SK-N-SH treated with all-trans-retinoic acid at 6 μM for 48 hours (cell line): ENCODE data around the gene SMPD3.

Source experiments
- ARNTL ChIP-seq: fragments of 450-650 bp; formaldehyde crosslinking; IDR thresholded peaks from 2 replicates; pipeline ENCODE4 v1.5.0; 2020; ENCODE audit warnings: low read depth, mild to moderate bottlenecking, moderate library complexity, borderline replicate concordance
- CSDC2 ChIP-seq: fragments of 250-450 bp; sonication (Bioruptor Pico); IDR thresholded peaks from 2 replicates; pipeline ENCODE4 v1.5.0; 2020; ENCODE audit warnings: mild to moderate bottlenecking, moderate library complexity
- ESRRG ChIP-seq: fragments of 250-450 bp; sonication (Bioruptor Pico); IDR thresholded peaks from 2 replicates; pipeline ENCODE4 v1.6.1; 2021; ENCODE audit warnings: mild to moderate bottlenecking
- GLIS3 ChIP-seq: fragments of 250-450 bp; sonication (Bioruptor Pico); IDR thresholded peaks from 2 replicates; pipeline ENCODE4 v1.5.0; 2020; ENCODE audit warnings: mild to moderate bottlenecking, moderate library complexity
- OSR1 ChIP-seq: fragments of 250-450 bp; sonication (Bioruptor Pico); IDR thresholded peaks from 2 replicates; pipeline ENCODE4 v1.8.0; 2022; ENCODE audit warnings: moderate library complexity, mild to moderate bottlenecking, inconsistent platforms
- RARB ChIP-seq: fragments of 250-450 bp; sonication (Bioruptor Pico); IDR thresholded peaks from 2 replicates; pipeline ENCODE4 v1.8.0; 2021; ENCODE audit warnings: mild to moderate bottlenecking, moderate library complexity
- TOX ChIP-seq: fragments of 250-450 bp; sonication (Bioruptor Pico); IDR thresholded peaks from 2 replicates; pipeline ENCODE4 v1.8.0; 2021; ENCODE audit warnings: mild to moderate bottlenecking, moderate library complexity, borderline replicate concordance
- ZC3H10 ChIP-seq: fragments of 250-450 bp; sonication (Bioruptor Pico); IDR thresholded peaks from 2 replicates; pipeline ENCODE4 v1.5.1; 2021; ENCODE audit warnings: mild to moderate bottlenecking, moderate library complexity
- ZNF565 ChIP-seq: fragments of 450-650 bp; formaldehyde crosslinking; conservative IDR thresholded peaks from 2 replicates; pipeline ENCODE4 v1.5.0; 2020; ENCODE audit warnings: low read depth, mild to moderate bottlenecking, moderate library complexity
- ZNF8 ChIP-seq: fragments of 450-650 bp; formaldehyde crosslinking; IDR thresholded peaks from 2 replicates; pipeline ENCODE4 v1.5.0; 2020; ENCODE audit warnings: mild to moderate bottlenecking, moderate library complexity
- TF ChIP-seq, protein P1 (sequence below): fragments of 250-450 bp; sonication (Bioruptor Pico); IDR thresholded peaks from 2 replicates; pipeline ENCODE4 v1.8.0; 2020; ENCODE audit warnings: mild to moderate bottlenecking, moderate library complexity, borderline replicate concordance

DNA sequence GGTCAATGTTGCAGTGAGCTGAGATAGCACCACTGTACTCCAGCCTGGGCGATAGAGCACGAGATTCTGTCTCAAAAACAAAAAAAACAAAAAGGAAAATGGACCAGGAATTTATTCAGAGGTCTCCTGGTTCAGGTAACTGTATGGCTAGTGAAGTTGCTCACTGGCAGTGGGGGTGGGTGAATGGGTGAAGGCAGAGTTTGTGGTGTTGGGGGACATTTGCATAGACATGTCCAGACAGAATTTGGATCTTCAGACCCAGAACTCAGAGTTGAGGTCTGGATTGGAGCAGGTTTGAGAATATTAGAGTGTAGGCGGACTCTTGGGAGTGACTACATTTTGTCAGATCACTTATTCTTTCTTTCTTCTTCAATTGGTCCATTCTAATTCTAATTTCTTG is 55.0 kb downstream of the SMPD3 start:
- TF ChIP-seq GLIS3 = no peak
- TF ChIP-seq OSR1 (CRISPR knock-in tag) = no peak
- no peak for TF ChIP-seq ARNTL
- no peak for TF ChIP-seq TOX (CRISPR knock-in tag)
- no peak for TF ChIP-seq ESRRG (CRISPR knock-in tag)
- TF ChIP-seq ZNF565 (CRISPR knock-in tag) = no peak
- no peak for TF ChIP-seq ZC3H10 (CRISPR knock-in tag)
- TF ChIP-seq, protein P1, sequence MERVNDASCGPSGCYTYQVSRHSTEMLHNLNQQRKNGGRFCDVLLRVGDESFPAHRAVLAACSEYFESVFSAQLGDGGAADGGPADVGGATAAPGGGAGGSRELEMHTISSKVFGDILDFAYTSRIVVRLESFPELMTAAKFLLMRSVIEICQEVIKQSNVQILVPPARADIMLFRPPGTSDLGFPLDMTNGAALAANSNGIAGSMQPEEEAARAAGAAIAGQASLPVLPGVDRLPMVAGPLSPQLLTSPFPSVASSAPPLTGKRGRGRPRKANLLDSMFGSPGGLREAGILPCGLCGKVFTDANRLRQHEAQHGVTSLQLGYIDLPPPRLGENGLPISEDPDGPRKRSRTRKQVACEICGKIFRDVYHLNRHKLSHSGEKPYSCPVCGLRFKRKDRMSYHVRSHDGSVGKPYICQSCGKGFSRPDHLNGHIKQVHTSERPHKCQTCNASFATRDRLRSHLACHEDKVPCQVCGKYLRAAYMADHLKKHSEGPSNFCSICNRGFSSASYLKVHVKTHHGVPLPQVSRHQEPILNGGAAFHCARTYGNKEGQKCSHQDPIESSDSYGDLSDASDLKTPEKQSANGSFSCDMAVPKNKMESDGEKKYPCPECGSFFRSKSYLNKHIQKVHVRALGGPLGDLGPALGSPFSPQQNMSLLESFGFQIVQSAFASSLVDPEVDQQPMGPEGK (CRISPR knock-in tag) = no peak
- TF ChIP-seq CSDC2 (CRISPR knock-in tag) = no peak
- no peak for TF ChIP-seq ZNF8
- TF ChIP-seq RARB (CRISPR knock-in tag) = no peak
